COR-L47 (cell line): ENCODE measurements around the gene COL4A1.

ENCODE experiments used
- DNase-seq: peaks from one replicate; lab custom pipeline; 2025; lab: John Stamatoyannopoulos, UW

Gene COL4A1

DNA sequence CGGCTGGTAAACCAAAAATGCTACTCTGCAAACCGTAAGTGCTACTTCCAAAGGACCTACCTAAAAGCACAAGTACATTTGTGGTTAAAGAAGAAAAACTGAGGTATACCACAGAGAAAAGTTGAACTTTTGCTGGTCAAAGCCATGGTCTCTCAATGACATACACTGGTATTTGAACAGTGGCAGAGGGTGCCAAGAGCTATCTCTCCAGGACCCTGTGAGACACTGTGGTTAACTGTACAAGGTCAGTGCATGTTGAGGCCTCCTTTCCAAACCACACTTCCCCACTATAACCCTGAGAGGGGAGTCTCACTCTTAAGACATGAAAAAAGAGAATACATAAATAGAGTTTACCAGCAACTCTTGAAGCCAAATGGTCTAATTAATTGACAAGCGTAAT lies 49.5 kb downstream of the COL4A1 start:
- DNase-seq = no peak

DNA sequence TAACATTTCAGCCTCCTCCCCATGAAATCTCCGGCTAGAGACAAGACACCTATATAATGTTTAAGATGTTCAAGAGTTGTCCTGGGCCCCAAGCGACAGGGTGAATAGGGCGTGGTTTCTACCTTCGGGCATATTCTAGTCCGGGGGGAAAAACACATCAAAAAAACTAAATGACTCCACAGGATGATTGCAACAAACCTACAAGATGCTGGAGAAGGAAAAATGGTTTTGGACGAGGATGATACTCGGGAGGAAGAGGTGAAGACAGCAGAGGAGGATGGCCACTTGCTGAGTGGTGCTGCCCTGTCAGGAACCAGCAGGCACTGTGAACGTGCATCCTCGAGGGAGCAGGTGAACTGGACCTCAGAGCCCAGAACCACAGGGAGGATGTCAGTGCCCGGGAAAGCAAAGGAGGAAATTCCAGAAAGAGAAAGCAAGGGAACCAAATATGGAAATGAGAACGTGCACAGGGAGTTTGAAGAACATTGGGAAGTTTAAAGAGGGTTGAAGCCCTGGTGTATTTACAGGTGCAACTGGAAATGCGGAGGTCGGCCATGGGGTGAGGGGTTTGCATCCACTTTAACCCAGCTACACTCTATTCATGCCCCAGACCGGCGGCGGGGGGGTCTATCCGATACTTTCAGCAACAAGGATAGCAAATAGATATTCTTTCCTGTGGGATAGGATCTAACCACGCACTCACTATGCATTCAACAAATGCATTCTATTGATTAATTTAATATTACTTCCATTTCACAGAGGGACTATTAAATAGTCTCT lies 50.6 kb downstream of the COL4A1 start:
- no peak for DNase-seq

GRCh38 chr13:110254751-110255553 lies 52.0 kb downstream of the COL4A1 start:
- no peak for DNase-seq

DNA sequence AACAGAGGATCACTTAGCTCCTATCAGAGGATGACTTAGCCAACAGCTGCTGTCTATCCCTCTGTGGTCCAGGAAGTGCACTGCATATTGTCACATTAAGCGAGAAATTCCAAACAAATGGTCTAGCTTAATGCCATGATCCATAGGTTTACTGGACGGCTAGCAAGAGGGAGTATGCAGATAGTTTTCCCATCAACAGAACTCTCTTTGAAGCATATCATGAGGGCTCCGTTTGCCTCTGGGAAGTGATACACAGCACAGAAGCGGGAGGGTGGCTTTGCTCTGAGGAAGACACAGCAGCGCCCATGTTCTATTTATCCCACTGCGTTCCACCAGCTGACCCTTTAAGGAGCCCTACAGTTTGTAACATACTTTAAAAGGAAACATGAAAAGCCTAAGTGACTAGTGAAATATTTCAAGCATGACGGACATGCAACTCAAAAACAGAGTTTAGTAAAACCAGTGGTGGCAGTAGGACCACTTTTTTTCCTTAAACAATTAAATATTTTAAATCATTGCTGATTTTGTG lies 52.7 kb downstream of the COL4A1 start:
- no peak for DNase-seq

DNA sequence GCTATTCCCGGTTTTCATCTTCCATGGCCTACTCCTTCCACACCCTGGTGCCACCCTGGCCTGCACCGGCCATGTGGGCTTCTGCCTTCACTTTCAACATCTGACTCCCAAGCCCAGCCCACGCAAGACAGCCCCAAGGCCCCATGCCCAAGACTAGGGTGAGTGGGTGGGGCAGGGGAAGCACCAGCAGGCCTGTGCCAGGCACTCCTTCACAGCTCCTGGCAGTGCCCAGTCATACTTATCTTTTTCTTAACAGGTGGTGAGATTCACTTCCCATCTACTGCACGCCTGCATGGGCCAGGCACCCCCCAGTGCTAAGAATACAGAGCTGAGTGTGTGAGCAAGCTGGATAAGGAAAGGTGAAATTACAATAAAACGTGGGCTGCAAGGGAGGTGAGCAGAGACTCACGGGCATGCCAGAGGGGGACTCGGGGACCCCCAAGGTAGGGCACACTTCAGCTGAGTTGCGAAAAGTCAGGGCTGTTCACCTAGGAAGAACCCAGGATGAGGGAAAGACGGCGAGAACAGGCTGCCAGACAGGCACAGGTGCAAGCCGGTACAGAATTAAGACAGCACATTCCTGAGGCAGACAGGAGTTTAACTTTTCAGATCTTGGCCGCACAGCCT lies 55.7 kb downstream of the COL4A1 start:
- DNase-seq = no peak

DNA sequence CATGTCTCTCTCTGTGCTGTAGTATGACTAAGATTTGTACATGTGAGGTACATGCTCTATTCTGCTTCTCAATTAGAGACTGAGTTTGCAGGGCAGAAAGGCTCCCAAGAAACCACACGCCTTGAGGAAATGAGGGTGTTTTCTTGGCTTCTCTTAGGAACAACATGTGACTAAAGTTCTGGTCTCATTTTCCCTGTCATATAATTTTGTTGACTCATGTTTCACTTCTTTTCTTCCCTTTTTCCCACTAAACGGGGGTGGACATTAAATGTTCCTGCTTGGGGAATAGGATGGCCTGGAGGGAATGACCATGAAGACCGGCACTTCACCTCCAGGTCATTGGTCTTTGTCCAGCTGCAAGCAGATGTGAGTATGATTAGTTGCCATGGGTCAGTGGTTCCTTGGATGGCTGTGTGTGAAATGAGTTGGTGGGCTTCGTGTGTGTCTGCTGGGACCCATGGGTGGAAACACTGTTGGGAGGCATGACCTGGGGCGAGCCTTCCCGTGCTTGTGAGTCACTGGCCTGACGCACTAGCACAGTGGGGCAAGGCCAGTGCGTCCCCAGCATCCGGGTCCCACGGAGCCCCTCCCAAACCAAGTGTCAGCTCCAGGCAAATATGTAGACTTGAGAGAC lies 56.6 kb downstream of the COL4A1 start:
- no peak for DNase-seq

DNA sequence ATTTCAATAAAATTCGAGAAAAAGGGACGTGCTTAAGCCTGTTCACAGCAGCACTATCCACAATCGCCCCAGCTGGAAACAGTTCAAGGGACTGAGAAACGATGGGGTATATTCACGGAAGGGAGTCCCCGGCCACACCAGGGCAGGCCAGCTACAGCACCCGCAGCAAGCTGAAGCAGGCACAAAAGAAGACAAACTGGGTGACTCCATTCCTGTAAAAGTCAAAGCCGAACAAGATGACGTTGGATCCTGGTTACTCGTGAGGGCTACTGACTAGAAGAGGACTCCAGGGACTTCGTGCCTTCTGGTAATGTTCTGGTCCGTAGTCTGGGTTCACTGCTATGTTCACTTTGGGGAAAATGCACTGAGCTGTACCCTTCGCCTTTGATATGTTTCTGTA lies 57.6 kb downstream of the COL4A1 start:
- DNase-seq = no peak

GRCh38 chr13:110248449-110249143 lies 58.4 kb downstream of the COL4A1 start:
- DNase-seq = no peak

GRCh38 chr13:110246530-110246929 lies 60.4 kb downstream of the COL4A1 start:
- DNase-seq = no peak

- DNase-seq = no peak
These were observed 61.5 kb downstream of the COL4A1 start for GRCh38 chr13:110245416-110245899.

DNA sequence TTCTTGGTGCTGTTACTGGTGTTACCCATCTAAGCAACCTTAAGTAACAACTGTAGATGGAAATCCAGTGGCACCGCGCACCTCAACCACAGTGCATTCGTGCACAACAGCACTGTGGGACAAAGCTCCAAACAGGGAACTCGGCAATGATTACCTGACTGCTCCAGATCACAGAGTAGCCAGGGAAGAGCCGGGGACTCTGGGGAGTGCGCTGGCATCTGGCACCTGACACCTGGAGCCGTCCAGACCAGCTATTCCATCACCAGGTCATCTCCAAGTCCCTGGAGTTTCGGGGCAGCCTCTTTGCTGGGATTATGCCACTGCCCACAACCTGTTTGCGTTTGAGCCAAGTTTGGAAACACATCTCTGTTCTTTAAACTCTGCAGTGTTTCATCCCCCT lies 62.0 kb downstream of the COL4A1 start:
- DNase-seq = no peak

DNA sequence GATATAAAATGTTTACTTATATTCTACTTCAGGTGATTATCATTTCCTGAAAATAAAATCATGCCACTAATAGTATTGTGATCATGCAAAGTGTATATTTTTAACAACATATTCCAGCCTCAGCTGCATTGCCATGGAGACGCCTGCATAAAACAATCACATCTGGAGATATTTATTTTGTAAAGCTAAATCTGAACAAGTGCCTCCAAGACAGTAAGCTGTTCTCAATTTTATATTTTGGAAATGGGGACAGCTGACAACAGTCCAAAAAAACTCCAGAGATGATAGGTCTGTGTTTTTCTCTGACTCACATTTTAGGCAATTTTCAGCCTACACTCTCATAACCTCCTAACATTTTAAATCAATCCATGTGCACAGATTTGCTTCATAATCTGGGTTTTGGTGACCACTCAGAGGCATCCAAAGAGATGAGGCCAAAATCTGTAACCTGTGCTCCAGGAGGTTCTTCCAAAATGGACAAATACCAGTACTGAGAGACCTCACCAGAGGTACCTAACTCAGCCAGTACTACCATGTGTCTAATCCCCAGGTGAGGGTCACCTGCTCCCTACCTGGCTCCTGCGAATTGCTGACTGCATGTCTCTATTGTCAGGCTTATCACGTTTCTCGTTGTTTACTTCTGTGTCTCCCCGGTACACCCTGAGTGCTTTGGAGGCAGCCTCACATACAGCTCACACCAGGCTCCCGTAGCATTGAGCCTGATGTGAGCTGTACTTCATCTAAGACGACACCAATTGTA lies 62.7 kb downstream of the COL4A1 start:
- no peak for DNase-seq

- DNase-seq = no peak
These were observed 64.3 kb downstream of the COL4A1 start for GRCh38 chr13:110242615-110243014.

DNA sequence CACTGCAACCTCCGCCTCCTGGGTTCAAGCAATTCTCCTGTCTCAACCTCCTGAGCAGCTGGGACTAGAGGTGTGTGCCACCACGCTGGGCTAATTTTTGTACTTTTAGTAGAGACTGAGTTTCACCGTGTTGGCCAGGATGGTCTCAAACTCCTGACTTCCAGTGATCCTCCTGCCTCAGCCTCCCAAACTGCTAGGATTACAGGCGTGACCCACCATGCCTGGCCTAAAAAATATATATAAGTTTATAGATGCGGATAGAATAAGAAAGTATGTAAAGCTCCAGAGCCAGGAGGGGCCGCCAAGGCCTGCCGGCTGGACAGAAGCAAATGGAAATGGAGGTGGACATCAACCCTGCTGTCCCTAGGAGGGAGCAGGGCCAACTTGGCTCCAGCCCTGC lies 66.0 kb downstream of the COL4A1 start:
- no peak for DNase-seq

GRCh38 chr13:110240352-110240751 lies 66.6 kb downstream of the COL4A1 start:
- no peak for DNase-seq

DNA sequence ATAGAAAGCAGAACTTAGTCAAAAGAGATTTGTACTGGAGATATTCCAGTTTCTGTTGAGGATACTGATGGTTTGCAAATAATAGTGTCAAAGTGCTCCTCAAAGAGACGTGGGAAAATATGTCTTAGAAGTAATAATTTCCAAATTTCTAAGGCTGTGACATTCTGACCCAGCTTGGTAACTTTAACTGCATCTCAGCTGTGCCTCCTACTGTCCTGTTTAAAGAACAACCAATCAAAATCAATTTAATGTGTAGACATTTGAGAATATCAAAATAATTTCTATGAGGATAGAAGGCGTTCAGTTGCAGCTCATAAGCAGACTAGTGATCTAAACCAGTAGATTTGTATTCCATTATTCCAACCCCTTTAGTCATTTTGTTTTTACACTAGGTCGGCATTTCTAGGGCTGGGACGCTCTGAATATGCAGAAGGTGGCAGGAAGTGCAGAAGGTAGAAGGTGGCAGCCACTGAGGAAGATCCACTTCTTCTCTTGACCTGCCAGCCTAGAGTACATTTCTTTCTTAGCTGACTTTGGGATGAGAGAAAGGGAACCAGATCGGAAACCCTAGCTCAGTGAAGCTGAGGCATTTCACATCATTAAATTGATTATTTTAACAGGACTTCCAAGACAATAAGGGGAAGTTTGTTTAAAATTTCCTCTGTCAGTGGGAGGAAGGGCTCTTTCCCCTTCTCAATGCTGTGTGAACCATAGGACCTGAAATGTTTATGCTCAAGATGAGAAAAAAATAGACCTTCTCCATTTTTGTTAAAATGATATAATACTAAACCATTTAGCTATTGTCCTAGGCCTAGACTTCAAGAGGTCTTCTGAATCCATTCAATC lies 67.5 kb downstream of the COL4A1 start:
- no peak for DNase-seq

GRCh38 chr13:110238818-110239195 lies 68.2 kb downstream of the COL4A1 start:
- no peak for DNase-seq

GRCh38 chr13:110237875-110238817 lies 68.8 kb downstream of the COL4A1 start:
- no peak for DNase-seq

GRCh38 chr13:110236831-110237261 lies 70.1 kb downstream of the COL4A1 start:
- DNase-seq = no peak
